H4 (cell line): ENCODE data around the gene BIN1. TPM values are rescaled to one million over a fixed set of nuclear protein-coding genes. Genes with fewer than 3 reads are reported as not detected.

Experiments used
- DNase-seq: peaks from one replicate; pipeline ENCODE4 v3.0.0-alpha.2; 2015; ENCODE audit warnings: low spot score
- total RNA-seq: library from RNA; depleted of rRNA; stranded (reverse); fragments of >200 nt; shearing (Covaris generic); gene quantifications from 2 replicates; pipeline ENCODE4 v1.2.3, GENCODE V29; 2014

BIN1 gene
- total RNA-seq, 1 experiment from 2014 or later, result 60.0 TPM

DNA sequence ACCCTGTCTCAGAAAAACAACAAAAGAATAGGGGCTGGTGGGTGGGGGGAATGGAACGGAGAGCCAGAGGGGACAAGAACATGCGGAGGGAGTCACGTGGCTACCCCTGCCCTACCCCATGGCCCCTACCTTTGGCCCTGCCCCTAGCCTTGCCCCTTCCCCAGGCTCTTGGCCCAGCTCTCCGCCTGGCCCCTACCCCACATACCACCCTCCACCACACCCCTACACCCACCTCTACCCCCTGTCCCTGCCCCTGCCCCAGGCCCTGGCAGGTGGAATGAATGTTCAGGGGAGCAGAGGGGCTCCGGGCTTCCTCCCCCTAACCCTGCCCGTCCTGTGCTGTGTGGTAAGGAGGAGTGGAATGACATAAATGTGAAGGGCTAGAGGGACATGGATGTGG, 15.1 kb downstream of the BIN1 start:
- no peak for DNase-seq

DNA sequence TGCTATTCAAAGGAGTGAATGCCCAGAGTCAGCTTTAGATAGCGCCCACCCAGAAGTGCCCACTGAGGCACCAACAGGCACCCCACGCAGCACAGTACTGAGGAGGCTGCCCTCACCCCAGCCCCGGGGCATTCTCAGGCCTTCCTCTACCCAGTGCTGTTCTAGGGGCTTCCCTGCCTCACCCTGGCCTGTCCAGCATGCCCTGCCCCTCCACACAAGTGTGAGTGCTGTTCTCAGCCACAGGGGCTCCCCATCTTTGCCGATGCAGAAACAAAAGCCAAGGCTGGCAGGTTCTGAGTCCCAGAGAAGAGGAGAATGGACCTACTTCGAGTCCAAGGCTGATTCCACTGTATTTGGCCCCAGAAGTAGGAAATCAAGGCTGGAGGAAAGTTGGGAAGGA, 15.8 kb downstream of the BIN1 start:
- DNase-seq, result no peak

DNA sequence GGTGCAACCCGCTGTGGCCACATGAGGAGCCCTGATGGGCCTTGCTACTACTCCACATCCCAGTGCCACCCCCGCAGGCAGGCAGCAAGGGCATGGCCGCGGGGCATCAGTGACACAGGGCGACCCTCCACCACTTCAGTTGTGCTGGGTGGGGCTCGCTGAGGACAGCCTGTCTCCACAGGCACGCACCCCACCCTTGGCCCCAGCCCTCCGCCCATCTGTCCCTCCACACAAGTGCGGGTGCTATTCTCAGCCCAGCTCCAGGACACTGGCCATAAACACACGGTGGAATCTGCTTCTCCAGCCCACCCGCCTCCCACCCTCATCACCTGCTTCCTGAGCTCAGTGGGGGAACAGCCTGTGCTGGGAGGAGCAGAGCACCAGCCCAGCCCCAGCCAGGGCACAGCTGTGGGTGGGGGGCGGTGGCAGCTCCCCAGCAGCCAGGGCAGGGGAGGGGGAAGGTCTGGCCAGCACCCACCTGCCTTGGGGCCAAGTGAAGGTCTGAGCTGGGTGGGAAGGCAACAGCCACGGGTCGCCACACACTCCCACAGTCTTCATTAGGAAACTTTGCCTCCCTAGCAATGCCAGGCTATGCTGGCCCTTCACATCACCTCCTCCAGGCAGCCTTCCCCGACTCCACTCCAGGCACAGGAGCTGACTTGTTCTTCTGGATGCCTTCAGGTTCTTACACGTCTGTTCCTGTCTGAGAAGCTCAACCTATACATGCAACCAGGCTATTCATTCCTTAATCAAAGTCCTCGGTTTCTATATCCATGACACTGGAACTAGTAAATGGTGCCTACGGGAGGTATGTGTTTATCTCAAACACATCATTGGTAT, 16.5 kb downstream of the BIN1 start:
- DNase-seq, result no peak

DNA sequence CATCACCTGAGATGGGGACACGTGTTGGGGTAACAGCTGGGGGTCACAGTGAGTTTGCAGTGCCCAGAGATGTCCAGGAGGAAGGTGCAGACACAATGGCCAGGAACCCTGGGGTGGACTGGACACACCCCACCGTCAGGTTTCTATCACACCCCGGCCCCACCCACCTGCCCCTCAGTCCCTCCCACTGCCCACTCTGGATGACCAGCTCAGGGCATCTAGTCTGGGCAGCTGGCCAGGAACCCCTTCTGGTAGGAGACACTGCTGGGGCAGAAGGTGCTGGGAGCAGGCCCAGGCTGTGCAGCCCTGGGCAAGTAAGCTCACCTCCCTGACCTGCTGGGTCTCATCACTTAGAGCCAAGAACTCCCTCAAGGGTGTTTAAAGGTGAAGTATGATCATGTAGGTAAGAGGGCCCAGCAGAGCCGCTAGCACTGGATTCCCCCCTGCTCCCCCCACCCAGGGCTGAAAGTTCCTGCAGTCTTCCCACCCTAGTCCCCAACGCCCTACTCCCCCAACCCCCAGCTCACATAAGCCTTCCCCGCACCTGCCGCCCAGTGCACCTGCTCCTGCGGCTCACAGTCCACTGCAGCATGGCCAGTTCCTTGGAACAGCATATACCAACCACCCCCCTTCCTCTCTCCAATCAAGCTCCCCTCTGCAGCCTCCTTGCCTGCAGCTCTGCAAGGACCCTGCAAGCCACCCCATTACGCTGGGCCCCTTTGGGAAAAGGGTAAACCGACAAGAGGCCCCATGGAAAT, 17.3 kb downstream of the BIN1 start:
- DNase-seq, result no peak

DNA sequence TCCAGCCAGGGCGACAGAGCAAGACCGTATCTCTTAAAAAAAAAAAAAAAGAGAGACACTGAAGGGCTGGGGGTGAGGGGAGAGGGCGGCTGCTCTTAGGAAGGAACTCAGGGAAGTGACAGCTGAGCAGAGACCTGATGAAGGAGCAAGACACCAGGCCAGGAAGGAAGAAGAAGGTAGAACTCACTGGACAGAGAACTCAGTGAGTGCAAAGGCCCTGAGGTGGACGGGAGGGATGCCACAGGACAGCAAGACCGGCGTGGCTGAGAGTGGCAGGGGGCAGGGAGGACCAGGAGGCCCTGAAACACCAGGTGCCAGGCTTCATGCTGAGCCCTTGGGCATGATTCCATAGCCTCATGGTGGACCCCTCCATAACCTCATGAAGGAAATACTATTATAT, 18.2 kb downstream of the BIN1 start:
- no peak for DNase-seq

DNA sequence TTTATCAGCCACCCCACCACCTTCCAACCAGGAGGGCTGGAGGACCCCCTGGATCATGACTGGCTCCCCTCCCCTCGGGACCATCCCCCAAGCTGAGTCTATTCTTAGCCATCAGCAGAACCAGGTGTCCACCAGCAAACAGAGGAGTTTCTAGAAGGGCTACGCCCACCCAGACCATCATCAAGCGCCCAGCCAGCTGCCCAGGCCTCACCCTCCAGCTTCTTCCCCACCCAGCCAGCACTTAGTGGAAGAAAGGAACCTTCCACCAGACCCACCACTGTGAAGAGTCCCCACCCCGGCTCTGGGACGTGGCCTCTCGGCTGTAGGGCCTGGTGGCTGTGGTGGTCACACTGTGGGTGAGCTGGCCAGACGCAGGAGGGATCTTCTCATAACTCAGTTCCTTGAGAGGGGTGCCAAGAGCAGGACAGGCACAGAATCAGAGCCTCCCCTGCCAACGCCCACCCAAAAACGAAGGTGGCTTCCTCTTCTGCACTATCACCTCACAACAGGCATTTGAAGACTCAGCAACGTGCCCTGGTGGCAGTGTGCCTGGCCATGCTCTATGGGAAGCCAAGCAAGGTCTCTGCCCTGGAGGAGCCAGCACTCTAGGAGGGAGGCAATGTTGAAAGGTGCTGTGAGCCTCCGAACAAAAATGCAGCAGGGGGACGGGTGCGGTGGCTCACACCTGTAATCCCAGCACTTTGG, 19.0 kb downstream of the BIN1 start:
- no peak for DNase-seq

DNA sequence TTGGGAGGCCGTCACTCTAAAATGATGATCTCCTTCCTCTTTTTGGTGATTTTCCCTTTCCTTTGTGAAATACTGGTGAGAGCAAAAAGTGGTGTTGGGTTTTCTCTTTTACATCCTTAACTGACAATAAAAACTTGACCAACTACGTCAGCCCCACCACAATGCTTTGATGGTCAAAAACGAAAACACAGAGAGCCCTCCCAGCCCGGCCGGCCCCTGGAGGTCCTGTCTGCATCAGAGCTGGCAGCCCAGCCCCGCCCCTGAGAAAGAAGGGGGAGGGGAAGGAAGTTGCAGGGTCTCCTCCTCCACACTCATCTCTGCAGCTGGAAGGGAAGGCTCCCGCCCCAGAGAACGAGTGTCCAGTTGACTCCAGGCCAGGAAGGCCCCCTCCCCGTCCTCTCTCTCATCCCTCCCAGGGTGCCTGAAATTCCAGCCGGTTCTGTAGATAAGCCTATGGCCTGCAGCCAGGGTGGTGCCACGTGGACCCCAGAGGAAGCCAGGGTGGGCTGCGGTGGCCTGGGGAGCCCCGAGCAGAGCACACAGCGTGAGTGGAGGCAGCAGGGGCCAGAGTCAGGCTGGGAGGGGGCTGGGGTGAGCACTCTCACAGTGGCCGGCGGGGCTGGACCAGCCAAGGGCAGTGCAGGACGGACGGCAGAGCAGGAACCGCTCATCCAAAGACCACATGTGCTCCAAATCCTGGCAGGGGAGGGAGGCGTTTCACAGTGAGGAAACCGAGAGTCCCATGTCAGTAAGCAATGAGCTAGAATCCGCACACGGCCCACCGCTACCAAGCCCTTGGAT, 19.8 kb downstream of the BIN1 start:
- no peak for DNase-seq

DNA sequence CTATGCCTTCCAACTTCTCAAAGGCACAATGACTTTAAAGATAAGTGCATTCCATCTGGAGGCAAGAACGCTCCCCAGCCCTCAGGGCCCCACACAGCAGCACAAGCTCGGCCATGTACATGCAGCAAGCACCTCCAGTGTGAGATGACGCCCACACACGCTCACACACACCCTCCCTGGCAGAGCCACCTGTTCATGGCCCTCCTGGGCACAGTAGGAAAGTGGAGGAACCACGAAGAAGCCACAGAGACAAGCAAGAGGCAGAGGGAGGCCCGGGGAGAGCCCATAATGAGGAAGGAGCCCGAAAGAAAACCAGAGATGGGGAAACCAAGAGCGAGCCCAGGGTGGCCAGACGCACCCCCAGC, 21.7 kb downstream of the BIN1 start:
- DNase-seq, result peak; percentile 31

DNA sequence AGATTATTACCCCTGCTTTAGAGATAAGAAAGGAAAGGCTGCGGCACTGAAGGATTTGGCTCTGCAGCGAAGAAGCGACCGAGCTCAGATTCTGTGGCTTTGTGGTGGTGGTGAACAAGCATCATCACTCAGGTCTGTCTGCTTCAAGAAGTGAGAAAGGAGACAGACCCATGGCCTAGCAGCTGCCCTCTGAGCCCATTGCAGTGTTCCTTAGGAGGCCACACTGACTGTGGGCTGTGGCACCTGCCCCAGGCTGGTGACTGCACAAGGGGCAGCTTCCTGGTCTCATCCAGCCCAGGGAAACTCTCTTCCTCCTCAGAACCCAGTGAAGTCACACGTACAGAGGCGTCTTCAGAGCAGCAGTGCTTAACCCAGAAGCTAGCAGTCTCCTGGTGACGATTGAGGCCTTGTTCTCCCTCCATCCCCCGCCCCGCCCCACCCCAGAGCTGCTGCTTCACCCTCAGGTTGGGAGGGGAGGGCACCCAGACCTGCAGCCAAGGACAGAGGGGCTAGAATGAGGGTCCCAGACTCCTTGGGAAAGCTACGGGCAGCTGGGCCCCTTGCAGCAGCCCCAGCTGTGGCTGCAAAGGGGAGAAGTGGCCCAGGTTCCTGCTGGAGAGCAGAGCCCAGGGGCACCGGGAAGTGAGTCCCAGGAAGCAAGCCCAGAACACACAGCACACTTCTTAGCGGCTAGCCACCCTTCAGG, 22.2 kb downstream of the BIN1 start:
- no peak for DNase-seq

DNA sequence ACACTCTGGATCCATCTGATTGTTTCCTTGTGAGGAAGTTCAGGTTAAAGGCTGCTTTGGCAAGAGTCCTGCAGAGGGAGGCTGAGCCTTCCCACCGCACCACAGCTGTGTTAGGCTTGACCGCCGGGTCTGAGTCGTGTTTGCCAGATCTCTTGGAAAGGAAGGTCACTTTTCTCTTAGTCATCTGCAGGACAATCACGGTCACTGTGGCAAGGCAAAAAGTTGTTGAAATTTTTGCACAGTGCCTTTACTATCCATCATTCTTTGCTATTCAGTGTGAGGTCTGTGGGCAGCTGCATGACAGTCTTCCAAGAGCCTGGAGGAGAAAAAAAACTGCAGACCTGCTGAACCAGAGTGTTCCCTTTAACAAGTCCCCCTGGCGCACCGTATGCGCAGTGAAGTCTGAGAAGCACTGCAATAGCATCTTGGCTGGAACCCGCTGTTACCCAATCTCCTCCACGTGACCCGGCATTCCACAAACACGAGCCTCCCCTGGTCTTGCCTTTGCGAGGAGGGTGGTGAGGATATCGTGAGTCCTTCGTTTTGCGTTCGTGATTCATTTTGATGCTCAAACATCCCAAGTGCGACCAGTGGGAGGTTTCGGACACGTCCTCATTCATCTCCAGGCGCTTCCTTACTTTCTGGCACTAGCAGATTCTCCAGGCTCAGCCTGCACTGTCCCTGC, 23.0 kb downstream of the BIN1 start:
- DNase-seq, result peak; percentile 86

DNA sequence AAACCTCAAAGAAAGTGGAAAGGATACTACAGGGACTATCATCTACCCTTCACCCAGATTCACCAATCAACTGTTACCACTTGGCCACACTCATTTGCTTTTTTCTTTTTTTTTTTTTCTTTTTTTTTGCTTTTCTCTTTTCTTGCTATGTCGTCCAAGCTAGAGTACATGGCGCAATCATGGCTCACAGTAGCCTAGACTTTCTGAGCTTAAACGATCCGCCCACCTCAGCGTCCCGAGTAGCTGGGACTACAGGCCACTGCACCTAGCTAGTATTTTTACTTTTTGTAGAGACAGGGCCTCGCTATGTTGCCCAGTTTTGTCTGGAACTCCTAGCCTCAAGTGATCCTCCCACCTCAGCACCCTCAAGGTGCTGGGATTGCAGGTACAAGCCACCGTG, 24.0 kb downstream of the BIN1 start:
- no peak for DNase-seq

DNA sequence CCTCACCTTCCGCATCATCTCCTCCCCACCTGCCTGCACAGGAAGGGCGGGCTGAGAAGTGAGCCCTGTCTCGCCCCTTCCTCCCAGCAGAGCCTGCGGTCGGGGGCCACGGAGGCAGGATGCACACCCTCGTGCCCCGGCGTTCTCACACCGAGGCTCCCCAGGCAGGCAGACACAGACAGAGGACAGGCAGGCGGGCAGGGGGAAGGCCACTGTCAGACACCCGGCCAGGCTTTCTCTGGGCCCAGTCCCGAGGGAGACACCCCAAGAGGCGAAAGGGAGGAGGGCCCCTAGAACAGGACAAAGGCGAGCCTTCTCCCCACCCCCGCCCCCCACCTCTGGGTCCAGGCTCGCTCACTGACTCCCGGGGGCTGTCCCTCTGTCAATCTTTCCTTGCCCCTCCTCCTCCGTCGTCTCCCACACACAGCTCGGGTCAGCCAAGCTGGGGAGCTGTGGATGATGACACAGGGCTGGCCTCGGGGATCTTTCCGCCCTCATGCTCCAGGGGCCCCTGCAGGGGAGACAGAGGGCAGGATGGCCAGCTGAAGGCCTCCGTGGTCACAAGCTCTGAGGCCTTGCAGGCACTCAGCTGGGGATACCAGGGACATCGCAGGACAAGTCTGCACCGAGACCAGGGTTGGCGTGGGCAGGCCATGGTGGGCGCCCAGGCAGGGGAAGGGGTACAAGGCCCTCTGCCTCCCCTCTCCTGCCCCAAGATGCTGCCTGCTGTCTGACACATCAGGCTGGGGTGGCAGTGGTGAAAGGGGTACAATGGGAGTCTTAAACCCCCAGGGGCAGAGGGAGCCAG, 24.9 kb downstream of the BIN1 start:
- no peak for DNase-seq

DNA sequence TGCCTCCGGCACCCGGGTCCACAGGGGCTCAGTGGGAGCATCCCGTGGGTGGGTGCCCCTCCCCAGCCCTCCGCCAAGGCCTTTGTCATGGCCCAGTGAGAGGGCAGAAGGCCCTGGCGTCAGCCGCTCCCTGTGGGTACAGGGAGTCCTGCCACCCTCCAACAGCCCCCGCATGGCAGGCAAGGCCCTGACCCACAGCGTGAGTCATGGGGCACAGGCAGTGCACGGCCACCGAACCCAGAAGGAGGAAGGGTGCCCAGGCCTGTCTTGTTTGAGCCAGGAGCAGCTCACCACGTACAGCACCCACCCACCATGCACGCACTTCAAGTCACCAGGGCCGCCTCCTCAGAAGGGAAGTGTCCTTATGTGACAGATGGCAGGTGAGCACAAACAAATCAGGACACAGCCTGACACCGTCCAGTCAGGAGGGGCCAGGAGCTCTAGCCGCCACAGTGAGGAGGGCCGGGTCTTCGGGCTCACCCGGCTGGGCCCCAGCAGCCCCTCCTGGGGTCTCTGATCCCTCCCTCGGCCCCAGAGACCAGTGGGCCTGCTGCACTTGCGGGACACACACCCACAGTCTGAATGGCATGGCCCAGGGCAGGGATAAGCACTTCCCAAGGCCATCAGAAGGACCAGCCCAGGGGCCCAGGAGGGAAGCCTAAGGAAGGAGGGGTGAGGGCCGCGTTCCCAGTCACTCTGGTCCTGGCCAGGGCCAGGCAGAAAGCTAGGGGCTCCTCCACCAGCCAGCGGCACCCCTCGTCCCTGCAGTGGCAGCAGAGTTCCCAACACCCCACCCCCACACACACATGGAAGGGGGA, 25.8 kb downstream of the BIN1 start:
- DNase-seq, result no peak

DNA sequence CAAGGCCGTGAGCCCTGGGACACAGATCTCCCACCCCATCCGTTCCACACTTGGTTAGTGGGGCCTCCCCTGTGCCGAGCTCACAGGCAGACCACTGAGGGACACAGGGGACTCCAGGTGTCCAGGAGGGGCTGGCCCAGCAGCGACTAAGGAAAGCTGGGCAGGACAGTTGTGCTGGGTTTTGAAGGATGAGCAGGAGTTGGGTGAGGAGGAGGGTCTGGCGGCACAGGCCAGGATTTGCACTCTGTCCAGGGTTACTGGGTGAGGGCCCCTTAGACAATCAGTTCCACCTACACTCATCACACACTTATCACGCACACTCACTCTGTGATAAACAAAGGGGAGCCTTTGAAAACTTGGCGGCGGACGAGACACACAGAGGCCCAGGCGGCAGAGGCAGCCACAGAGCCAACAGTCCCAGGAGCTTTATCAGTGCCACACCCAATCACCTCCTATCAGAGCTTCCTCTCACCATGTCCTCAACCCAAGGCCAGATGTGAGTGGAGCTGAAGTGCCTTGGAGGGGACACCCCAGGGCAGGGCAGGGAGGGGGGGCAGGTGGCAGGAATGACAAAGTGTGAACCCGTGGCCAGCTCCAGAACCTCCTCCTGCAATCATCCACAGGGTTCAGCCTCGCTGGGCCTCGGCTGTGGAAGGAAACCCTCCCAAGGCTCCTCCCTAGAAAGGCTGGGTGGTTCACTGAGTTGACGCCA, 26.6 kb downstream of the BIN1 start:
- DNase-seq, result no peak

DNA sequence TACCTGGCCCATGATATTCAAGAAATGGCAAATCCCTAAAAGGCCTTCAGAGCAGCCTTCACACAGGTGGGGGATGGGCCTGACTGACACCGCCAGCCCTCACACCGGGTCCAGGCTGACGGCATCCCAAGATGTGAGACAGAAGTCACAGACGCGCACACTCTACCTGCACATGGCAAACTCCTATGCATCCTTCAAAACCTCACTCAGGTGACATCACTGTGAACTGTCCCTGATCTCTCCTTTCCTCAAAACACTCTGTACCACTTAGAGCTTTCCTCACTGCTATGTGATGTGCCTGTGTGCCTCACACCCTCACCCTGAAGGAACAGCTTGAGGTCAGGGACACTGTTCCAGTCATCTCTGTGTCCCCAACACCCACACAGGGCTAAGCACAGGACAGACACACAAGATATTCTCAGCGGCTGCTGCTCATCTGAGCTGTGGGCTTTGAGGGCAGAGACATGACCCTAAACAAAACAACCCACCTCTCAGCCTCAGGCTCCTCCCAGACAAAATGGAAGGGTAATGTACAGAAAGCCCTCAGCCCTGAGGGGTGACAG, 27.5 kb downstream of the BIN1 start:
- DNase-seq, result no peak

DNA sequence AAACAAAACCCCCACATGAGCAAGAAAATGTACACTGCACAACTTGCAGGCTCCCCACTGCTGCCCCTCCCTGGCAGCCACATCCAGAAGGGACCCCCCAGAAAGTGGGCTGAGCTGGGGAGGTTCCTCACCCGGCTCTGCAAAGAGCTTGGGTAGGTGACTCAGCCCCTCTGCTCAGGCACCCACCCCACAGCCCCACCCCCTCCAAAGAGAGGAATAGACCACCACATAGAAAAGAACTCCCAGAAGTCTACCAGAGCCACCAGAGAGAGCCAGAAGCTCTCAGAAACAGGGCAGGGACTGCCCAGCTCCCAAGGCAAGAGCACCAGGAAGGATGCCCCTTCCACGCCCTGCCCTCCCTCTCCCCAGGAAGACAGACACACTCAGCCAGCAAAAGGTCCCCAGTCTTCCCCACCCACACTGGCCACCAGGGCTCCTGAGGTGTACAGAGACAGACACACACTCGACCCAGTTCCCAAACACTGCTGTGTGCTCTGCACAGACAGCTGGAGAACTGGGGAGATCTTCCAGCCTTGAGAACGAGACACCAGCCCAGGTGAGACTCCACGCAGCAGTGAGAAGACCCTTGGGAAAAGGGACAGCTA, 28.2 kb downstream of the BIN1 start:
- no peak for DNase-seq

DNA sequence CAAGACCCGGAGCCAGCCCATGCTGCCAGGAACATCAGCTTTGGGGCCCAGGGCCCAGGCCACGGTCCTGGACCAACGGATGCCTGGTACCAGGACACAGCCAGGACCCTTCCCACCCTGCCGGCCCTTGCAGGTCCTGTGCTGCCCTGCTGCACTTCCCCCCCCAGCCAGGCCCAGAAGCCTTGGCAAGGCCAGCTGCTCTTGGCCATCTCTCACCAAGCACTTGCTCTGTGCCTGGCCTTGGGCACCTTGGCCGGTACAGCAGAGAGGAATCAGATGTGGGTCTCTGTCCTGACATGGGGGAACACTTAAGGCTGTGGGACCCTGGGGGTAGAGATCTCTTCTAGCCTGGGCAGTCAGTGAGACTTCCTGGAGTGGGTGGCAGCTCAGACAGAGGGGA, 28.9 kb downstream of the BIN1 start:
- DNase-seq, result no peak
